KOPT-K1 (cell line): ENCODE measurements around the gene PCTP.

Source experiments
- H3K27ac ChIP-seq: fragments of 200-600 bp; sonication (generic); 2 replicates; pipeline ENCODE4 v1.5.1; 2016; ENCODE audit warnings: antibody characterized with exemption, mild to moderate bottlenecking, low read depth, low read length; ENCODE audit not compliant: poor library complexity, severe bottlenecking
- H3K36me3 ChIP-seq: fragments of 200-600 bp; sonication (generic); 2 replicates; pipeline ENCODE4 v1.5.1; 2017; ENCODE audit warnings: antibody characterized with exemption, mild to moderate bottlenecking, low read length, moderate library complexity; ENCODE audit not compliant: insufficient read depth
- H3K9me3 ChIP-seq: fragments of 200-600 bp; sonication (generic); 2 replicates; pipeline ENCODE4 v1.5.1; 2017; ENCODE audit warnings: antibody characterized with exemption, low read length, mild to moderate bottlenecking; ENCODE audit not compliant: insufficient read depth, poor library complexity, severe bottlenecking

PCTP gene

DNA sequence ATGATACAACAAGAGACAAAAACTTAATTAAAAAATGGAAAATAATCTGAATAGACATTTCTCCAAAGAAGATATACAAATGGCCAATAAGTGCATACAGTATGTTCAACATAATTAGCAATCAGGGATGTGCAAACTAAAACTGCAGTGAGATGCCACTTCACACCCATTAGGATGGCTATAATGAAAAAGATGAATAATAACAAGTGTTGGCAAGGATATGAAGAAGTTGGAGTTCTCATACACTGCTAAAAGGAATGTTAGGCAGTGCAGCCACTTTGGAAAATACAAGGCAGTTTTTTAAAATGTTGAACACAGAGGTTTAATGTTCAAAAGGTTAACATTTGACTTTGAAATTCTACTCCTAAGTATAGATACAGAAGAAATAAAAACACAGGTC lies 69.8 kb downstream of the PCTP start:
- Histone ChIP-seq H3K9me3 (peaks cover 11% of the 10 kb centered on the region), H3K36me3 (no peaks in the 10 kb centered on the region), H3K27ac (no peak overlapping the region)

DNA sequence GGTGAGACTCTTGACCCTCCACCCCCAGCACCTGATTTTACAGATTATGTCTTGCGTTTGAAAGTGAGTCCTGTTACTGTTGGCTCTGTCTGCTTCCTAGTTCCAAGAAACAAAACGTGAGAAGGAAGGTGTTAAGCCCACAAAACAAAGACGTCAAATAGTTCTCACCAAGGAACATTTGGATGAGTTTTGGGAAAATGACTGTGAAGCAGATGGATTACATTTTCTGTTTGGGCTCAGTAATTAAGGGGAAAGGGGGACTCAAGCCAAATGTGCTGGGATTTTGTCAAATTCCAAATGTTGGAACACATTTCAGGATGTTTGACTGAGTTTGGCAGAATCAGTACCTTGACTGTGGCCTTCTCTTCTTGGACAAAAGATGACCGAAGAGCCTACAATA lies 71.2 kb downstream of the PCTP start:
- H3K27ac ChIP-seq, result no peak overlapping the region

DNA sequence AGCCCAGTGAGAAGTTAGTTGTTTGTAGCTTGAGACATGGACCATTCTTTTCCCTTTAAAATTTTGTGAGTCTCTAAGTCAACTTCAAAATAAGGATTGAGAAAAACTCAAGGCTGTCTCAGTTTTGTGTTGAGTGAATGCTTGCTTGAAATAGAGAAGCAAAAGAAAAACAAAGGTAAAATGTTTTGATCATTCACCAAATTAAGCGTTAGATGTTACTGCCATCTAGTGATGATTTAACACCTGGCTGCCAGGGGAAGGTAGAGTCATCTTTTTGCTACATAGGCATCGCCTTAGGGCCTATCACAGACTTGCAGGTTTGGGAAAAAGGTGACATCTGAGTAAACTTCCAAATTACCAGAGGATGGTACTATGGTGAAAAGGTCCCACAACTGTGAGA lies 74.4 kb downstream of the PCTP start:
- H3K27ac ChIP-seq, result no peak overlapping the region
- peaks cover 10% of the 10 kb centered on the region for H3K9me3 ChIP-seq
- no peaks in the 10 kb centered on the region for H3K36me3 ChIP-seq

More for the DNA sequence above, 71.2 kb downstream of the PCTP start:
- H3K9me3 ChIP-seq, result peaks cover 11% of the 10 kb centered on the region
- no peaks in the 10 kb centered on the region for H3K36me3 ChIP-seq
